Measurements from ENCODE around the gene HES7. TPM values are rescaled to one million over a fixed set of nuclear protein-coding genes. Genes with fewer than 3 reads are reported as not detected.
A peak's percentile ranks its signal among the peaks of the same experiment; 100 is the strongest.

HES7 gene
- total and polyA plus RNA-seq, 2 donors = 0.75 TPM; not detected in 1

- Histone ChIP-seq H3K27me3 (ENCODE audit: control insufficient read depth in 2 of 2, insufficient read depth in 1 of 2, low read length in 1 of 2) (no peaks in the 10 kb centered on the region), H3K36me3 (ENCODE audit: control insufficient read depth in 2 of 2, insufficient read depth in 2 of 2, low read length in 1 of 2) (peaks cover 26 to 31% of the 10 kb centered on the region in 2 donors), H3K27ac (ENCODE audit: low read depth in 1 of 2, low read length in 1 of 2) (peak within 1 kb of the TSS; percentile 98 to 99), H3K4me1 (ENCODE audit: control insufficient read depth in 2 of 2, insufficient read depth in 2 of 2, low read length in 2 of 2) (peaks cover 35 to 63% of the 10 kb centered on the region in 2 donors), H3K4me3 (ENCODE audit: low read length in 2 of 2) (peak within 1 kb of the TSS; percentile 98 to 100), H3K9me3 (ENCODE audit: control insufficient read depth in 2 of 2, insufficient read depth in 1 of 2, low read length in 1 of 2) (peaks cover 0 to 6% of the 10 kb centered on the region in 2 donors)
- peak in 4 of 9 donors; percentile 72 to 89 (median 81) for DNase-seq (ENCODE audit: low read depth in 6 of 9, low spot score in 9 of 9)
- WGBS = under 1% methylated on average over 75 of the region's 75 CpGs
These were observed 38.5 kb upstream of the HES7 start, which contains the start of gene VAMP2 for GRCh38 chr17:8162233-8162996. Gene VAMP2 (minus strand): TSS chr17:8162948. CDS start chr17:8162879, 69 bp downstream.

GRCh38 chr17:8161289-8162232 is 37.7 kb upstream of the HES7 start:
- H3K27ac ChIP-seq (ENCODE audit: low read depth in 1 of 2, low read length in 1 of 2) = peak overlapping the region; percentile 87 to 99
- no peaks in the 10 kb centered on the region for H3K27me3 ChIP-seq (ENCODE audit: control insufficient read depth in 2 of 2, insufficient read depth in 1 of 2, low read length in 1 of 2)
- peaks cover 0 to 6% of the 10 kb centered on the region in 2 donors for H3K9me3 ChIP-seq (ENCODE audit: control insufficient read depth in 2 of 2, insufficient read depth in 1 of 2, low read length in 1 of 2)
- no peak for DNase-seq (ENCODE audit: low read depth in 6 of 9, low spot score in 9 of 9)
- peaks cover 26 to 31% of the 10 kb centered on the region in 2 donors for H3K36me3 ChIP-seq (ENCODE audit: control insufficient read depth in 2 of 2, insufficient read depth in 2 of 2, low read length in 1 of 2)
- peaks cover 38 to 71% of the 10 kb centered on the region in 2 donors for H3K4me1 ChIP-seq (ENCODE audit: control insufficient read depth in 2 of 2, insufficient read depth in 2 of 2, low read length in 2 of 2)
- peak overlapping the region; percentile 98 to 100 for H3K4me3 ChIP-seq (ENCODE audit: low read length in 2 of 2)
- WGBS = 87% methylated on average over 19 of the region's 19 CpGs

- 91% methylated on average over 5 of the region's 5 CpGs for WGBS
- H3K27ac ChIP-seq (ENCODE audit: low read depth in 1 of 2, low read length in 1 of 2) = no peak overlapping the region
- no peak overlapping the region for H3K4me3 ChIP-seq (ENCODE audit: low read length in 2 of 2)
These were observed 36.9 kb upstream of the HES7 start for GRCh38 chr17:8160741-8161221.

GRCh38 chr17:8160224-8160577 is 36.3 kb upstream of the HES7 start:
- WGBS = 91% methylated on average over 4 of the region's 4 CpGs
- H3K27ac ChIP-seq (ENCODE audit: low read depth in 1 of 2, low read length in 1 of 2) = peak overlapping the region in 1 of 2 donors; percentile 21
- H3K4me1 ChIP-seq (ENCODE audit: control insufficient read depth in 2 of 2, insufficient read depth in 2 of 2, low read length in 2 of 2) = peaks cover 46 to 81% of the 10 kb centered on the region in 2 donors

More at GRCh38 chr17:8160741-8161221, 36.9 kb upstream of the HES7 start:
- DNase-seq (ENCODE audit: low read depth in 6 of 9, low spot score in 9 of 9) = no peak
- H3K4me1 ChIP-seq (ENCODE audit: control insufficient read depth in 2 of 2, insufficient read depth in 2 of 2, low read length in 2 of 2) = peaks cover 40 to 76% of the 10 kb centered on the region in 2 donors
- H3K9me3 ChIP-seq (ENCODE audit: control insufficient read depth in 2 of 2, insufficient read depth in 1 of 2, low read length in 1 of 2) = peaks cover 0 to 6% of the 10 kb centered on the region in 2 donors
- H3K27me3 ChIP-seq (ENCODE audit: control insufficient read depth in 2 of 2, insufficient read depth in 1 of 2, low read length in 1 of 2) = no peaks in the 10 kb centered on the region
- peaks cover 26 to 31% of the 10 kb centered on the region in 2 donors for H3K36me3 ChIP-seq (ENCODE audit: control insufficient read depth in 2 of 2, insufficient read depth in 2 of 2, low read length in 1 of 2)

GRCh38 chr17:8159459-8160223 is 35.7 kb upstream of the HES7 start:
- WGBS = 95% methylated on average over 4 of the region's 4 CpGs
- peaks cover 50 to 81% of the 10 kb centered on the region in 2 donors for H3K4me1 ChIP-seq (ENCODE audit: control insufficient read depth in 2 of 2, insufficient read depth in 2 of 2, low read length in 2 of 2)
- DNase-seq (ENCODE audit: low read depth in 6 of 9, low spot score in 9 of 9) = no peak
- peak overlapping the region in 1 of 2 donors; percentile 55 for H3K27ac ChIP-seq (ENCODE audit: low read depth in 1 of 2, low read length in 1 of 2)
- H3K4me3 ChIP-seq (ENCODE audit: low read length in 2 of 2) = no peak overlapping the region
- H3K27me3 ChIP-seq (ENCODE audit: control insufficient read depth in 2 of 2, insufficient read depth in 1 of 2, low read length in 1 of 2) = no peaks in the 10 kb centered on the region
- H3K9me3 ChIP-seq (ENCODE audit: control insufficient read depth in 2 of 2, insufficient read depth in 1 of 2, low read length in 1 of 2) = peaks cover 0 to 6% of the 10 kb centered on the region in 2 donors
- H3K36me3 ChIP-seq (ENCODE audit: control insufficient read depth in 2 of 2, insufficient read depth in 2 of 2, low read length in 1 of 2) = peaks cover 26 to 31% of the 10 kb centered on the region in 2 donors

More at GRCh38 chr17:8160224-8160577, 36.3 kb upstream of the HES7 start:
- Histone ChIP-seq H3K27me3 (ENCODE audit: control insufficient read depth in 2 of 2, insufficient read depth in 1 of 2, low read length in 1 of 2) (no peaks in the 10 kb centered on the region), H3K4me3 (ENCODE audit: low read length in 2 of 2) (no peak overlapping the region), H3K36me3 (ENCODE audit: control insufficient read depth in 2 of 2, insufficient read depth in 2 of 2, low read length in 1 of 2) (peaks cover 26 to 31% of the 10 kb centered on the region in 2 donors), H3K9me3 (ENCODE audit: control insufficient read depth in 2 of 2, insufficient read depth in 1 of 2, low read length in 1 of 2) (peaks cover 0 to 6% of the 10 kb centered on the region in 2 donors)
- DNase-seq (ENCODE audit: low read depth in 6 of 9, low spot score in 9 of 9) = no peak

GRCh38 chr17:8159032-8159400 is 35.1 kb upstream of the HES7 start:
- WGBS = 73% methylated on average over 3 of the region's 3 CpGs

GRCh38 chr17:8158267-8159031 is 34.5 kb upstream of the HES7 start:
- no peaks in the 10 kb centered on the region for H3K27me3 ChIP-seq (ENCODE audit: control insufficient read depth in 2 of 2, insufficient read depth in 1 of 2, low read length in 1 of 2)
- peaks cover 26 to 31% of the 10 kb centered on the region in 2 donors for H3K36me3 ChIP-seq (ENCODE audit: control insufficient read depth in 2 of 2, insufficient read depth in 2 of 2, low read length in 1 of 2)
- H3K4me1 ChIP-seq (ENCODE audit: control insufficient read depth in 2 of 2, insufficient read depth in 2 of 2, low read length in 2 of 2) = peaks cover 46 to 81% of the 10 kb centered on the region in 2 donors
- WGBS = 60% methylated on average over 20 of the region's 20 CpGs
- H3K4me3 ChIP-seq (ENCODE audit: low read length in 2 of 2) = no peak overlapping the region
- DNase-seq (ENCODE audit: low read depth in 6 of 9, low spot score in 9 of 9) = peak in 5 of 9 donors; percentile 67 to 89 (median 81)
- peaks cover 0 to under 1% of the 10 kb centered on the region in 2 donors for H3K9me3 ChIP-seq (ENCODE audit: control insufficient read depth in 2 of 2, insufficient read depth in 1 of 2, low read length in 1 of 2)
- peak overlapping the region; percentile 73 to 87 for H3K27ac ChIP-seq (ENCODE audit: low read depth in 1 of 2, low read length in 1 of 2)

More at GRCh38 chr17:8159032-8159400, 35.1 kb upstream of the HES7 start:
- Histone ChIP-seq H3K4me1 (ENCODE audit: control insufficient read depth in 2 of 2, insufficient read depth in 2 of 2, low read length in 2 of 2) (peaks cover 50 to 81% of the 10 kb centered on the region in 2 donors), H3K27me3 (ENCODE audit: control insufficient read depth in 2 of 2, insufficient read depth in 1 of 2, low read length in 1 of 2) (no peaks in the 10 kb centered on the region), H3K4me3 (ENCODE audit: low read length in 2 of 2) (no peak overlapping the region), H3K9me3 (ENCODE audit: control insufficient read depth in 2 of 2, insufficient read depth in 1 of 2, low read length in 1 of 2) (peaks cover 0 to 3% of the 10 kb centered on the region in 2 donors), H3K36me3 (ENCODE audit: control insufficient read depth in 2 of 2, insufficient read depth in 2 of 2, low read length in 1 of 2) (peaks cover 26 to 31% of the 10 kb centered on the region in 2 donors), H3K27ac (ENCODE audit: low read depth in 1 of 2, low read length in 1 of 2) (peak overlapping the region; percentile 34 to 87)
- no peak for DNase-seq (ENCODE audit: low read depth in 6 of 9, low spot score in 9 of 9)
